Testis (tissue), 5 donors: ENCODE data around the gene SDK1. TPM values are rescaled to one million over a fixed set of nuclear protein-coding genes. Genes with fewer than 3 reads are reported as not detected.

Experiments used
- DNase-seq: peaks from one replicate; pipeline ENCODE4 v3.0.0-alpha.2; 2019
- H3K27ac ChIP-seq, 2 donors: fragments of 200-600 bp; sonication (generic); one replicate each; pipeline ENCODE4 v1.5.1; 2019
- H3K27me3 ChIP-seq: fragments of 200-600 bp; sonication (generic); one replicate; pipeline ENCODE4 v1.5.1; 2019
- H3K36me3 ChIP-seq: fragments of 200-600 bp; sonication (generic); one replicate; pipeline ENCODE4 v1.5.1; 2017; ENCODE audit warnings: low read depth; ENCODE audit errors: missing control alignments
- H3K4me1 ChIP-seq: fragments of 200-600 bp; sonication (generic); one replicate; pipeline ENCODE4 v1.5.1; 2019
- H3K4me3 ChIP-seq, 2 donors: fragments of 200-600 bp; sonication (generic); one replicate each; pipeline ENCODE4 v1.5.1; 2017 to 2019
- H3K9me3 ChIP-seq: fragments of 200-600 bp; sonication (generic); one replicate; pipeline ENCODE4 v1.5.1; 2017
- CTCF ChIP-seq, 3 experiments: fragments of 450-650 bp in 2 of 3; fragments of 200-600 bp in 1 of 3; sonication (generic) in 1 of 3; IDR thresholded peaks; one replicate each; pipeline ENCODE4 v1.5.1; 2016 to 2019; ENCODE audit warnings: antibody characterized with exemption in 3 of 3, mild to moderate bottlenecking in 2 of 3, moderate library complexity in 1 of 3
- POLR2A ChIP-seq: fragments of 450-650 bp; IDR thresholded peaks from one replicate; pipeline ENCODE4 v1.6.1; 2017; ENCODE audit warnings: antibody characterized with exemption, mild to moderate bottlenecking, moderate library complexity
- WGBS, 2 donors: methylation state at CpG; one replicate each; pipeline ENCODE4 v1.1.5; 2018; 5-methylcytosine and 5-hydroxymethylcytosine counted together
- intact Hi-C: fragments of 100-400 bp; cut with DNase I; formaldehyde crosslinking; loops from one replicate; pipeline ENCODE4 v1.15.1; 2023; ENCODE audit warnings: low total_unique reads
- long read RNA-seq, 2 donors: transcript quantifications; one replicate each; lab custom pipeline, GENCODE V29; 2026
- polyA plus RNA-seq: library from polyadenylated mRNA; stranded (reverse); fragments of 350-450 nt; fragmentation: Illumina TruSeq; extraction: RNeasy Lipid Tissue Mini Kit (QIAGEN cat#74804); gene quantifications from one replicate; pipeline ENCODE4 v1.2.3, GENCODE V29; 2014; ENCODE audit warnings: low read depth, low replicate concordance; ENCODE audit not compliant: insufficient read depth
- total RNA-seq, 2 donors: library from RNA; depleted of rRNA; stranded (reverse); fragments of >200 nt; gene quantifications; one replicate each; pipeline ENCODE4 v1.2.3, GENCODE V29; 2016

The SDK1 gene
- 10 to 100 TPM; 24.9 to 36.2 TPM for total RNA-seq
- polyA plus RNA-seq = 20.0 TPM
- long read RNA-seq, donor 1 = 0 reads
- long read RNA-seq, donor 2 = 0 reads

GRCh38 chr7:3300651-3301448, at the start of gene SDK1:
TSS of gene SDK1 (plus strand) at chr7:3301252. CDS start at chr7:3301587, 335 bp downstream.
- Histone ChIP-seq H3K27me3 (no peaks in the 10 kb centered on the region), H3K9me3 (no peaks in the 10 kb centered on the region), H3K27ac (no peak within 1 kb of the TSS), H3K36me3 (no peaks in the 10 kb centered on the region), H3K4me1 (peaks cover 4% of the 10 kb centered on the region), H3K4me3 (peak within 1 kb of the TSS; percentile 52 to 60)
- no peak for TF ChIP-seq POLR2A
- peak; percentile 95 to 98 (median 98) for TF ChIP-seq CTCF (IDR thresholded peaks at IDR 0.05)
- intact Hi-C loops = no loop called here
- 0 to 1% methylated on average over 15 to 87 of the region's 119 CpGs for WGBS, 2 donors
- peak; percentile 95 for DNase-seq

DNA sequence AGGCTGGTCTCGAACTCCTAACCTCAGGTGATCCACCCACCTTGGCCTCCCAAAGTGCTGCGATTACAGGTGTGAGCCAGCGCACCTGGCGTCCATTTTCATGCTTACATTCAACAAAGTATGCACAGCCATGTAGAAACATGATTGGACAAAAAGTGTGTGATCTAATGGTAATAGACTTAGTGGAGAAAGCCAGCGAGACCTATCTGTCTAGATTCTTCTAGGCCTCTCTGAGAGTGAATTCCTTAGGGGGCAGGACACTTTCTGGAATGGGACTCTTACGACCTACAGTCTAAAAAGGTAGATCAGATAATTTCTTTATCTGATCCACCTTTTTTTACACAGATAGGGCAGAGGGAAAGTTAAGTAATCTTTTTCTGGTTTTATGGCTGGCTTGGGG, 46.3 kb upstream of the SDK1 start:
- intact Hi-C loops = no loop called here
- no peak for TF ChIP-seq CTCF (IDR thresholded peaks at IDR 0.05)
- TF ChIP-seq POLR2A = no peak
- DNase-seq = no peak
- Histone ChIP-seq H3K27ac (no peak overlapping the region), H3K36me3 (no peaks in the 10 kb centered on the region), H3K9me3 (no peaks in the 10 kb centered on the region), H3K4me1 (no peaks in the 10 kb centered on the region), H3K4me3 (no peak overlapping the region), H3K27me3 (no peaks in the 10 kb centered on the region)
- 90 to 94% methylated on average over 6 of the region's 6 CpGs for WGBS, 2 donors

- no peaks in the 10 kb centered on the region for H3K27me3 ChIP-seq
- no peak for TF ChIP-seq CTCF (IDR thresholded peaks at IDR 0.05)
- TF ChIP-seq POLR2A = no peak
- intact Hi-C loops = no loop called here
- H3K36me3 ChIP-seq = no peaks in the 10 kb centered on the region
- no peak for DNase-seq
- H3K4me1 ChIP-seq = no peaks in the 10 kb centered on the region
- H3K9me3 ChIP-seq = no peaks in the 10 kb centered on the region
- peak overlapping the region; percentile 44 to 61 for H3K4me3 ChIP-seq
- peak overlapping the region; percentile 39 to 68 for H3K27ac ChIP-seq
- WGBS, 2 donors = 19% methylated on average over 17 of the region's 17 CpGs
These were observed 41.2 kb upstream of the SDK1 start for GRCh38 chr7:3259711-3260400.

DNA sequence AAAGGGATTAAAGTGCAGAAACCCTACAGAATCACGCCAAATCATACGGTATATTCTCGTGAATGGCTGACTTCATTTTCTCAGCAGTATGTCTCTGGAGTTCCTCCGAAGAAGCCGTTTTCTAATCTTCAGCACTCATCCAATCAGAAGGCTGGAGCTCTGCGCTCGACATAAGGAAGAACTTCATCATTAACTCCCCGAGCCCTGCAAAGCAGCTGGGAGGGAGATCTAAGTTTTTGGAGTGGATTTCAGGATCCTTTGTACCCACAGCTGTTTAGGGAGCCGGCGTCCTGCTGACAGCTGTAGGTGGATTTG, 40.7 kb upstream of the SDK1 start:
- Histone ChIP-seq H3K9me3 (no peaks in the 10 kb centered on the region), H3K36me3 (no peaks in the 10 kb centered on the region), H3K4me1 (no peaks in the 10 kb centered on the region), H3K27me3 (no peaks in the 10 kb centered on the region), H3K27ac (peak overlapping the region; percentile 39 to 68), H3K4me3 (peak overlapping the region; percentile 44 to 61)
- TF ChIP-seq CTCF (IDR thresholded peaks at IDR 0.05) = no peak
- peak; percentile 40 for DNase-seq
- intact Hi-C loops = no loop called here
- 10 to 18% methylated on average over 10 of the region's 10 CpGs for WGBS, 2 donors
